A549 (cell line): ENCODE measurements around the gene RNF175. TPM values are rescaled to one million over a fixed set of nuclear protein-coding genes. Genes with fewer than 3 reads are reported as not detected.

Experiments used
- ATAC-seq, 2 experiments: fragments of 200-7000 bp in 1 of 2; fragments of >200 bp in 1 of 2; cut with Nextera tagmentation in 1 of 2; cut with Tn5 transposase in 1 of 2; 3 replicates each; pipeline versions ENCODE4 v1.8.0 to v1.9.1; 2018 to 2020; ENCODE audit warnings: mild to moderate bottlenecking in 1 of 2, moderate library complexity in 1 of 2
- CTCF ChIA-PET: fragments of 300-600 bp; sonication (Branson Sonifier 250); formaldehyde crosslinking; extraction: SDS; loops from one replicate; lab custom pipeline; 2021; ENCODE audit warnings: antibody characterized with exemption, inconsistent platforms; lab: Yijun Ruan, JAX
- POLR2A ChIA-PET: fragments of 350-600 bp; formaldehyde crosslinking; extraction: SDS; loops from one replicate; lab custom pipeline; 2021; ENCODE audit warnings: antibody characterized with exemption, inconsistent platforms; lab: Yijun Ruan, JAX
- DNase-seq, 2 experiments: peaks; one replicate each; pipeline versions ENCODE4 v3.0.0 to v3.0.0-alpha.2; 2011 to 2016; ENCODE audit warnings: low read depth in 1 of 2, low spot score in 1 of 2
- FAIRE-seq: peaks from 2 replicates; lab custom pipeline; 2011; peaks lifted over from hg19 to GRCh38; lab: Jason Lieb, UNC
- H3K27ac ChIP-seq, 2 experiments: fragments of >200 bp; sonication (Bioruptor Twin); formaldehyde crosslinking; 3 replicates each; pipeline ENCODE4 v1.5.1; 2016 to 2017
- H3K4me1 ChIP-seq: fragments of >200 bp; sonication (Bioruptor Twin); formaldehyde crosslinking; 3 replicates; pipeline ENCODE4 v1.6.1; 2016
- H3K4me2 ChIP-seq: fragments of >200 bp; sonication (Bioruptor Twin); formaldehyde crosslinking; 3 replicates; pipeline ENCODE4 v1.6.1; 2016
- H3K4me3 ChIP-seq: fragments of >200 bp; sonication (Bioruptor Twin); formaldehyde crosslinking; 3 replicates; pipeline ENCODE4 v1.5.1; 2016
- H3K9me3 ChIP-seq: fragments of >200 bp; sonication (Bioruptor Twin); formaldehyde crosslinking; 3 replicates; pipeline ENCODE4 v1.6.1; 2016
- ATOH8 ChIP-seq: fragments of 250-450 bp; sonication (Bioruptor Pico); IDR thresholded peaks from 2 replicates; pipeline ENCODE4 v1.5.0; 2020; ENCODE audit warnings: low read depth, mild to moderate bottlenecking, moderate library complexity
- BHLHE40 ChIP-seq: IDR thresholded peaks from 2 replicates; pipeline ENCODE4 v1.6.1; 2012; ENCODE audit warnings: low read depth, low read length, inconsistent platforms
- CBX8 ChIP-seq: fragments of 200-600 bp; sonication (generic); IDR thresholded peaks from 2 replicates; pipeline ENCODE4 v1.6.1; 2016
- CHD4 ChIP-seq: fragments of 200-600 bp; sonication (generic); IDR thresholded peaks from 2 replicates; pipeline ENCODE4 v1.6.1; 2016; ENCODE audit warnings: antibody characterized with exemption, mild to moderate bottlenecking, borderline replicate concordance
- GATA3 ChIP-seq: IDR thresholded peaks from 2 replicates; pipeline ENCODE4 v1.6.1; 2012; ENCODE audit warnings: borderline replicate concordance
- HDAC2 ChIP-seq: fragments of 200-600 bp; sonication (generic); IDR thresholded peaks from 2 replicates; pipeline ENCODE4 v1.6.1; 2016
- HOXB13 ChIP-seq: fragments of 250-450 bp; sonication (Bioruptor Pico); IDR thresholded peaks from 2 replicates; pipeline ENCODE4 v1.5.0; 2020; ENCODE audit warnings: low read depth, mild to moderate bottlenecking, moderate library complexity
- HOXB5 ChIP-seq: fragments of 250-450 bp; sonication (Bioruptor Pico); IDR thresholded peaks from 2 replicates; pipeline ENCODE4 v1.5.0; 2020; ENCODE audit warnings: mild to moderate bottlenecking, moderate library complexity
- JUN ChIP-seq, 2 experiments: fragments of >200 bp; sonication (Bioruptor Twin); formaldehyde crosslinking; IDR thresholded peaks; 2 replicates in 1 of 2; 3 replicates in 1 of 2; pipeline ENCODE4 v1.6.1; 2016 to 2017
- KDM1A ChIP-seq: fragments of 200-600 bp; sonication (generic); IDR thresholded peaks from 2 replicates; pipeline ENCODE4 v1.6.1; 2016; ENCODE audit warnings: low read depth, mild to moderate bottlenecking
- MAZ ChIP-seq: fragments of 150-350 bp; IDR thresholded peaks from 2 replicates; pipeline ENCODE4 v1.6.1; 2014; ENCODE audit warnings: antibody characterized with exemption, low read depth, low read length, borderline replicate concordance
- MYC ChIP-seq: IDR thresholded peaks from 2 replicates; pipeline ENCODE4 v1.6.1; 2012; ENCODE audit warnings: mild to moderate bottlenecking, inconsistent platforms, low read length, improper control_type of control experiment, borderline replicate concordance
- NPAS2 ChIP-seq: fragments of 250-450 bp; sonication (Bioruptor Pico); IDR thresholded peaks from 2 replicates; pipeline ENCODE4 v1.8.0; 2022; ENCODE audit warnings: mild to moderate bottlenecking, moderate library complexity, borderline replicate concordance
- POLR2AphosphoS2 ChIP-seq: conservative IDR thresholded peaks from 2 replicates; pipeline ENCODE4 v1.6.1; 2012; ENCODE audit warnings: low read length, improper control_type of control experiment, inconsistent platforms
- RAD21 ChIP-seq, 2 experiments: fragments of >200 bp in 1 of 2; sonication (Bioruptor Twin) in 1 of 2; formaldehyde crosslinking in 1 of 2; IDR thresholded peaks in 1 of 2; conservative IDR thresholded peaks in 1 of 2; 2 replicates in 1 of 2; 3 replicates in 1 of 2; pipeline ENCODE4 v1.6.1; 2012 to 2018; ENCODE audit warnings: inconsistent platforms in 1 of 2
- REST ChIP-seq: fragments of 200-600 bp; sonication (generic); IDR thresholded peaks from 2 replicates; pipeline ENCODE4 v1.6.1; 2016; ENCODE audit warnings: antibody characterized with exemption, mild to moderate bottlenecking, moderate library complexity
- RFX5 ChIP-seq: fragments of 450-650 bp; IDR thresholded peaks from 2 replicates; pipeline ENCODE4 v1.7.1; 2014; ENCODE audit warnings: antibody characterized with exemption, mild to moderate bottlenecking, moderate library complexity
- RNF2 ChIP-seq: fragments of 200-600 bp; sonication (generic); IDR thresholded peaks from 2 replicates; pipeline ENCODE4 v1.6.1; 2016; ENCODE audit warnings: low read depth, mild to moderate bottlenecking, antibody characterized with exemption, moderate library complexity, borderline replicate concordance
- SMC3 ChIP-seq: fragments of >200 bp; sonication (Bioruptor Twin); formaldehyde crosslinking; IDR thresholded peaks from 3 replicates; pipeline ENCODE4 v1.6.1; 2018; ENCODE audit warnings: inconsistent platforms
- SREBF2 ChIP-seq: fragments of 450-650 bp; IDR thresholded peaks from 2 replicates; pipeline ENCODE4 v1.6.1; 2014; ENCODE audit warnings: mild to moderate bottlenecking, moderate library complexity
- TFCP2L1 ChIP-seq: fragments of 250-450 bp; sonication (Bioruptor Pico); IDR thresholded peaks from 2 replicates; pipeline ENCODE4 v1.5.0; 2021; ENCODE audit warnings: mild to moderate bottlenecking
- TP53 ChIP-seq: fragments of 250-450 bp; sonication (Bioruptor Pico); IDR thresholded peaks from 2 replicates; pipeline ENCODE4 v1.5.0; 2021; ENCODE audit warnings: mild to moderate bottlenecking, moderate library complexity
- ZSCAN20 ChIP-seq: fragments of 250-450 bp; sonication (Bioruptor Pico); IDR thresholded peaks from 2 replicates; pipeline ENCODE4 v1.8.0; 2022; ENCODE audit warnings: mild to moderate bottlenecking, moderate library complexity
- WGBS: methylation state at CpG from one replicate; pipeline ENCODE4 v1.1.6; 2017; ENCODE audit errors: missing lambda C conversion rate; 5-methylcytosine and 5-hydroxymethylcytosine counted together
- polyA plus RNA-seq, 4 experiments: library from polyadenylated mRNA; depleted of rRNA in 3 of 4; stranded (reverse); fragments of >200 nt; fragmentation: RNase III in 1 of 4; extraction: RNeasy Plus Mini Kit Qiagen cat#74134 plus additional on column Dnase treatment in 1 of 4; gene quantifications; 2 replicates in 3 of 4; 3 replicates in 1 of 4; pipeline ENCODE4 v1.2.3, GENCODE V29; 2011 to 2017

RNF175 gene
- polyA plus RNA-seq, 2 of the 4 experiments (the other 2 are of a cell fraction), result not detected

- Histone ChIP-seq H3K4me3 (no peak overlapping the region), H3K4me1 (no peaks in the 10 kb centered on the region), H3K27ac (no peak overlapping the region)
- ATAC-seq (no peak), DNase-seq (no peak)
- CTCF ChIA-PET, result no interaction called here
- TF ChIP-seq KDM1A (no peak), RFX5 (no peak), HOXB13 (CRISPR knock-in tag) (no peak), SREBF2 (no peak), MAZ (no peak), REST (no peak), BHLHE40 (no peak), NPAS2 (CRISPR knock-in tag) (no peak), ATOH8 (CRISPR knock-in tag) (no peak), RNF2 (no peak), TP53 (CRISPR knock-in tag) (no peak), JUN (IDR thresholded peaks at IDR 0.05) (no peak), CBX8 (no peak), CHD4 (no peak)
- TF ChIP-seq, all 56 proteins: peak for 0
- 96% methylated on average over 1 of the region's 1 CpG for WGBS
- FAIRE-seq, result no peak
- POLR2A ChIA-PET, result no interaction called here
- Histone ChIP-seq H3K9me3 (no peaks in the 10 kb centered on the region), H3K4me2 (no peak overlapping the region)
Observed at GRCh38 chr4:153782581-153782980, 22.8 kb upstream of the RNF175 start.

GRCh38 chr4:153781717-153782416, 22.0 kb upstream of the RNF175 start:
- no peaks in the 10 kb centered on the region for H3K4me1 ChIP-seq
- ChIA-PET CTCF (no interaction called here), POLR2A (no interaction called here)
- no peaks in the 10 kb centered on the region for H3K9me3 ChIP-seq
- H3K4me2 ChIP-seq, result no peak overlapping the region
- H3K27ac ChIP-seq, result no peak overlapping the region
- H3K4me3 ChIP-seq, result no peak overlapping the region
- TF ChIP-seq HDAC2, result no peak
- DNase-seq (no peak), ATAC-seq (no peak), FAIRE-seq (no peak)
- 41% methylated on average over 6 of the region's 6 CpGs for WGBS

GRCh38 chr4:153781280-153781679, 21.5 kb upstream of the RNF175 start:
- Histone ChIP-seq H3K9me3 (no peaks in the 10 kb centered on the region), H3K4me1 (no peaks in the 10 kb centered on the region), H3K27ac (no peak overlapping the region), H3K4me3 (no peak overlapping the region), H3K4me2 (no peak overlapping the region)
- no peak for TF ChIP-seq HOXB5 (CRISPR knock-in tag)
- no peak for TF ChIP-seq TFCP2L1
- TF ChIP-seq NPAS2 (CRISPR knock-in tag), result no peak
- TF ChIP-seq POLR2AphosphoS2, result no peak
- no peak for TF ChIP-seq ZSCAN20
- no peak for TF ChIP-seq GATA3
- no peak for TF ChIP-seq SMC3
- TF ChIP-seq MYC, result no peak
- TF ChIP-seq TP53 (CRISPR knock-in tag), result no peak
- no peak for TF ChIP-seq RAD21 (conservative IDR thresholded peaks at IDR 0.05 in 1 of 2, IDR thresholded peaks at IDR 0.05 in 1 of 2)
- POLR2A ChIA-PET, result no interaction called here
- 43% methylated on average over 17 of the region's 17 CpGs for WGBS
- CTCF ChIA-PET, result no interaction called here
- ATAC-seq (no peak), DNase-seq (no peak), FAIRE-seq (no peak)
